Endothelial cell of umbilical vein (primary cell): ENCODE data around the gene ZSCAN20. TPM values are rescaled to one million over a fixed set of nuclear protein-coding genes. Genes with fewer than 3 reads are reported as not detected.

Experiments
- BruUV-seq: library from RNA; stranded (reverse); fragments of 400-500 nt; replicated peaks from 2 replicates; lab custom pipeline; 2021; lab: Mats Ljungman, UMichigan
- CTCF ChIA-PET: fragments of 300-600, 350-600 bp; sonication (Branson Sonifier 250); formaldehyde crosslinking; loops from one replicate; lab custom pipeline; 2021; ENCODE audit warnings: antibody characterized with exemption, inconsistent platforms; lab: Charles Lee
- POLR2A ChIA-PET: fragments of 300-600, 350-600 bp; sonication (Branson Sonifier 250); formaldehyde crosslinking; loops from one replicate; lab custom pipeline; 2021; ENCODE audit warnings: antibody characterized with exemption, inconsistent platforms; lab: Charles Lee
- DNase-seq: peaks from one replicate; pipeline ENCODE4 v3.0.0-alpha.2; 2011; ENCODE audit warnings: low read depth, low spot score
- FAIRE-seq: peaks from 2 replicates; lab custom pipeline; 2011; peaks lifted over from hg19 to GRCh38; lab: Jason Lieb, UNC
- H2AFZ ChIP-seq: 2 replicates; pipeline ENCODE4 v1.6.0; 2012; ENCODE audit warnings: low read depth, low read length, control low read depth, inconsistent platforms
- H3K27ac ChIP-seq: 2 replicates; pipeline ENCODE4 v1.5.1; 2011; ENCODE audit warnings: low read depth, mild to moderate bottlenecking, control low read depth, low read length, moderate library complexity; ENCODE audit not compliant: insufficient read depth
- H3K27me3 ChIP-seq, 2 experiments: 2 replicates each; pipeline versions ENCODE4 v1.6.0 to v1.6.1; 2011; ENCODE audit warnings: low read length in 2 of 2, mixed read lengths in 1 of 2; ENCODE audit not compliant: control insufficient read depth in 2 of 2, insufficient read depth in 2 of 2
- H3K36me3 ChIP-seq, 2 experiments: 2 replicates in 1 of 2; 3 replicates in 1 of 2; pipeline ENCODE4 v1.5.1; 2011; ENCODE audit warnings: low read length in 2 of 2, mild to moderate bottlenecking in 1 of 2, moderate library complexity in 1 of 2; ENCODE audit not compliant: control insufficient read depth in 2 of 2, insufficient read depth in 2 of 2; ENCODE audit errors: extremely low read depth in 1 of 2
- H3K4me1 ChIP-seq: 3 replicates; pipeline ENCODE4 v1.5.1; 2011; ENCODE audit warnings: mild to moderate bottlenecking, low read length; ENCODE audit not compliant: control insufficient read depth, insufficient read depth; ENCODE audit errors: extremely low read depth
- H3K4me2 ChIP-seq: 2 replicates; pipeline ENCODE4 v1.6.1; 2011; ENCODE audit warnings: low read length, control low read depth, mixed read lengths; ENCODE audit not compliant: insufficient read depth
- H3K4me3 ChIP-seq, 3 experiments: fragments of 200-600 bp in 1 of 3; sonication (generic), shearing (Covaris generic) in 1 of 3; replicated peaks in 1 of 3; 2 replicates each; pipeline ENCODE4 v1.5.1; 2011 to 2016; ENCODE audit warnings: control low read depth in 3 of 3, low read length in 3 of 3, mild to moderate bottlenecking in 2 of 3, inconsistent platforms in 1 of 3, low read depth in 1 of 3, moderate library complexity in 1 of 3; ENCODE audit not compliant: insufficient read depth in 1 of 3
- H3K79me2 ChIP-seq: 2 replicates; pipeline ENCODE4 v1.6.0; 2012; ENCODE audit warnings: low read length, inconsistent platforms; ENCODE audit not compliant: control insufficient read depth, insufficient read depth
- H3K9ac ChIP-seq: replicated peaks from 2 replicates; pipeline ENCODE3; 2011; ENCODE audit warnings: low read length, control low read depth; ENCODE audit not compliant: insufficient read depth; ENCODE audit errors: extremely low read depth
- H3K9me1 ChIP-seq: replicated peaks from 3 replicates; pipeline ENCODE4 v1.6.0; 2011; ENCODE audit warnings: mild to moderate bottlenecking, low read length; ENCODE audit not compliant: control insufficient read depth, insufficient read depth; ENCODE audit errors: extremely low read depth
- H3K9me3 ChIP-seq: replicated peaks from 2 replicates; pipeline ENCODE4 v1.5.1; 2012; ENCODE audit warnings: low read length, inconsistent platforms; ENCODE audit not compliant: control insufficient read depth, insufficient read depth
- H4K20me1 ChIP-seq: replicated peaks from 2 replicates; pipeline ENCODE3; 2011; ENCODE audit warnings: mild to moderate bottlenecking, low read length; ENCODE audit not compliant: control insufficient read depth, insufficient read depth; ENCODE audit errors: extremely low read depth
- EZH2 ChIP-seq: IDR thresholded peaks from 2 replicates; pipeline ENCODE4 v1.6.1; 2012; ENCODE audit warnings: borderline replicate concordance, low read depth, mild to moderate bottlenecking, moderate library complexity, low read length, inconsistent platforms; ENCODE audit not compliant: severe bottlenecking
- FOS ChIP-seq: IDR thresholded peaks from 2 replicates; pipeline ENCODE4 v1.6.1; 2011; ENCODE audit warnings: mild to moderate bottlenecking, low read length, moderate library complexity, borderline replicate concordance; ENCODE audit not compliant: insufficient read depth
- GATA2 ChIP-seq: IDR thresholded peaks from 2 replicates; pipeline ENCODE4 v1.7.0; 2011; ENCODE audit warnings: low read depth, mild to moderate bottlenecking, moderate library complexity, mixed read lengths, low read length; ENCODE audit not compliant: insufficient read length, insufficient read depth
- JUN ChIP-seq: IDR thresholded peaks from 2 replicates; pipeline ENCODE4 v1.6.1; 2011; ENCODE audit warnings: borderline replicate concordance, low read depth; ENCODE audit not compliant: insufficient read length, insufficient read depth
- MYC ChIP-seq: IDR thresholded peaks from one replicate; pipeline ENCODE4 v1.6.1; 2011; ENCODE audit warnings: mild to moderate bottlenecking, low read depth, low read length
- POLR2A ChIP-seq: IDR thresholded peaks from 2 replicates; pipeline ENCODE4 v1.6.1; 2012; ENCODE audit warnings: low read depth, mild to moderate bottlenecking, control low read depth, low read length
- POLR2AphosphoS5 ChIP-seq: IDR thresholded peaks from 2 replicates; pipeline ENCODE4 v1.6.1; 2012; ENCODE audit warnings: low read depth, mild to moderate bottlenecking, control low read depth, low read length, moderate library complexity; ENCODE audit not compliant: insufficient read depth
- dilution Hi-C: fragments of 300-500 bp; cut with MboI; formaldehyde crosslinking; loops from one replicate; pipeline ENCODE4 v1.15.0; 2019; ENCODE audit warnings: low sequenced_read_pairs; ENCODE audit not compliant: extremely low pct_ligation_motif_present
- intact Hi-C: fragments of 100-400 bp; cut with micrococcal nuclease; formaldehyde crosslinking; loops from one replicate; pipeline ENCODE4 v1.10.0; 2022
- polyA plus RNA-seq, 4 experiments: library from polyadenylated mRNA; depleted of rRNA in 3 of 4; stranded (reverse) in 3 of 4; unstranded in 1 of 4; fragments of >200 nt; gene quantifications; 2 replicates each; pipeline versions ENCODE4 v1.2.1 to v1.2.3, GENCODE V29; 2011 to 2012; ENCODE audit warnings: missing spikeins in 1 of 4
- total RNA-seq: library from RNA; stranded (reverse); gene quantifications from 2 replicates; pipeline ENCODE4 v1.2.3, GENCODE V29; 2021
- TF ChIP-seq, protein P1 (sequence below), 2 donors: IDR thresholded peaks; 1 replicate in 1 of 2; 2 replicates in 1 of 2; pipeline ENCODE4 v1.5.1; 2011; ENCODE audit warnings: low read length in 2 of 2, mild to moderate bottlenecking in 2 of 2, moderate library complexity in 2 of 2, control low read depth in 1 of 2, inconsistent platforms in 1 of 2, low read depth in 1 of 2; ENCODE audit not compliant: insufficient read depth in 1 of 2; ENCODE audit errors: extremely low read depth in 1 of 2
- TF ChIP-seq, protein P2 (sequence below): IDR thresholded peaks from 2 replicates; pipeline ENCODE4 v1.6.1; 2011; ENCODE audit not compliant: insufficient read depth, insufficient read length

ZSCAN20 gene
- total and polyA plus RNA-seq, 2 donors (not counting 3 experiments of a cell fraction or from before 2014, with no cell fraction given) = 1.2 to 5.8 TPM

DNA sequence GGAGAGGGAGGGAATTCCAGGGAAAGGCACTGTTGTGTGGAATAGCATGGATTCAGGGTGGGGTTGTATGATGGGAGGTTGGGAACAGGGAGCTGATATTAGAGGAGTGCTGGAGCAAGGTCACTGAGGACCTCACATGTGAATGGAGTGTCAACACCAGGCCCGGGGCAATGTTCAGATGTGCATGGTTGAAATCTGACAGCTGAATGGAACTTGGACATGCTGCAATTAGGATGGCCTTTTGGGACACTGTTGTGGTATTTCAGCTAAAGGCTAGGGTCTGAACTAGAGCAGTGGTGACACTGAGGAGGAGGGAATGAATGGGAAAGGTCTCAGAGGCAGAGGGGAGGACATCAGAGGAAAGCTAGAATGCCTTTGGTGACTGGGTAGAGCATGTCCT lies 25.0 kb downstream of the ZSCAN20 start:
- dilution Hi-C loops (no loop called here), intact Hi-C loops (no loop called here)
- peaks cover 12% of the 10 kb centered on the region for H3K9me3 ChIP-seq
- DNase-seq = no peak
- no peaks in the 10 kb centered on the region for H3K79me2 ChIP-seq
- ChIA-PET CTCF (no interaction called here), POLR2A (no interaction called here)
- H4K20me1 ChIP-seq = no peaks in the 10 kb centered on the region
- no peak overlapping the region for H3K9ac ChIP-seq
- H3K27ac ChIP-seq = no peak overlapping the region
- H3K27me3 ChIP-seq = no peaks in the 10 kb centered on the region
- H3K36me3 ChIP-seq = peaks cover 2 to 7% of the 10 kb centered on the region in 2 experiments
- no peak for FAIRE-seq
- no peak for TF ChIP-seq FOS
- no peak for TF ChIP-seq POLR2AphosphoS5
- no peak for TF ChIP-seq POLR2A
- TF ChIP-seq EZH2 = no peak
- TF ChIP-seq JUN = no peak
- TF ChIP-seq MYC = no peak
- TF ChIP-seq, protein P1, sequence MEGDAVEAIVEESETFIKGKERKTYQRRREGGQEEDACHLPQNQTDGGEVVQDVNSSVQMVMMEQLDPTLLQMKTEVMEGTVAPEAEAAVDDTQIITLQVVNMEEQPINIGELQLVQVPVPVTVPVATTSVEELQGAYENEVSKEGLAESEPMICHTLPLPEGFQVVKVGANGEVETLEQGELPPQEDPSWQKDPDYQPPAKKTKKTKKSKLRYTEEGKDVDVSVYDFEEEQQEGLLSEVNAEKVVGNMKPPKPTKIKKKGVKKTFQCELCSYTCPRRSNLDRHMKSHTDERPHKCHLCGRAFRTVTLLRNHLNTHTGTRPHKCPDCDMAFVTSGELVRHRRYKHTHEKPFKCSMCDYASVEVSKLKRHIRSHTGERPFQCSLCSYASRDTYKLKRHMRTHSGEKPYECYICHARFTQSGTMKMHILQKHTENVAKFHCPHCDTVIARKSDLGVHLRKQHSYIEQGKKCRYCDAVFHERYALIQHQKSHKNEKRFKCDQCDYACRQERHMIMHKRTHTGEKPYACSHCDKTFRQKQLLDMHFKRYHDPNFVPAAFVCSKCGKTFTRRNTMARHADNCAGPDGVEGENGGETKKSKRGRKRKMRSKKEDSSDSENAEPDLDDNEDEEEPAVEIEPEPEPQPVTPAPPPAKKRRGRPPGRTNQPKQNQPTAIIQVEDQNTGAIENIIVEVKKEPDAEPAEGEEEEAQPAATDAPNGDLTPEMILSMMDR (IDR thresholded peaks at IDR 0.05; ENCODE audit: extremely low read depth in 1 of 2, insufficient read depth in 1 of 2, low read depth in 1 of 2, low read length in 2 of 2) = no peak
- TF ChIP-seq, protein P2, sequence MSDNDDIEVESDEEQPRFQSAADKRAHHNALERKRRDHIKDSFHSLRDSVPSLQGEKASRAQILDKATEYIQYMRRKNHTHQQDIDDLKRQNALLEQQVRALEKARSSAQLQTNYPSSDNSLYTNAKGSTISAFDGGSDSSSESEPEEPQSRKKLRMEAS = no peak
- TF ChIP-seq GATA2 = no peak
- H3K4me1 ChIP-seq = no peaks in the 10 kb centered on the region
- H3K9me1 ChIP-seq = no peaks in the 10 kb centered on the region
- no TSS peak for BruUV-seq
- H2AFZ ChIP-seq = no peak overlapping the region
- no peak overlapping the region for H3K4me3 ChIP-seq
- H3K4me2 ChIP-seq = no peak overlapping the region
